Stimulated activated CD4-positive, alpha-beta T cell treated with anti-CD3 and anti-CD28 coated beads, Interleukin-2, amount 100 ng/mL, for 48 hours (primary cell): Measurements from ENCODE around the gene IRF1.

ENCODE experiments used
- DNase-seq, 2 donors: peaks; one replicate each; pipeline ENCODE4 v3.0.0-alpha.2; 2020

IRF1 gene

DNA sequence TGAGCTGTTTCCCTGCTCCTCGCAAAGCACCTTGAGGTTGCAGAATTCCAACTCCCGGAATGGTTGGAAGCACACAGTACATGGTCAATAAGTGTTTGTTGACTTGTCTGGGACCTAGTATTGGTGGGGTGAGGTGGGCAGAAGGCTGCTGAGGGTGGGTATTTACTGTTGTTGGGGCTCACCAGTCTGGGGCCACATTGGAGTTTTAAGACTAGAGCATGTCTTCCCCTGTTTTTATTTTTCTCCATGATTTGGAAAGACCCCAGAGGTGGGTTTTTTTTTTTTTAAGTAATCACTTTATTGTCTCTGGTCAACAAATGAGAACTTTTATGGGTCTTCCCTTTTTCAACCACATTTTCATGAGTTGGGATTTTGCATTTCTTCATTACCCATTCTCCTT lies 55.1 kb downstream of the IRF1 start:
- no peak for DNase-seq

DNA sequence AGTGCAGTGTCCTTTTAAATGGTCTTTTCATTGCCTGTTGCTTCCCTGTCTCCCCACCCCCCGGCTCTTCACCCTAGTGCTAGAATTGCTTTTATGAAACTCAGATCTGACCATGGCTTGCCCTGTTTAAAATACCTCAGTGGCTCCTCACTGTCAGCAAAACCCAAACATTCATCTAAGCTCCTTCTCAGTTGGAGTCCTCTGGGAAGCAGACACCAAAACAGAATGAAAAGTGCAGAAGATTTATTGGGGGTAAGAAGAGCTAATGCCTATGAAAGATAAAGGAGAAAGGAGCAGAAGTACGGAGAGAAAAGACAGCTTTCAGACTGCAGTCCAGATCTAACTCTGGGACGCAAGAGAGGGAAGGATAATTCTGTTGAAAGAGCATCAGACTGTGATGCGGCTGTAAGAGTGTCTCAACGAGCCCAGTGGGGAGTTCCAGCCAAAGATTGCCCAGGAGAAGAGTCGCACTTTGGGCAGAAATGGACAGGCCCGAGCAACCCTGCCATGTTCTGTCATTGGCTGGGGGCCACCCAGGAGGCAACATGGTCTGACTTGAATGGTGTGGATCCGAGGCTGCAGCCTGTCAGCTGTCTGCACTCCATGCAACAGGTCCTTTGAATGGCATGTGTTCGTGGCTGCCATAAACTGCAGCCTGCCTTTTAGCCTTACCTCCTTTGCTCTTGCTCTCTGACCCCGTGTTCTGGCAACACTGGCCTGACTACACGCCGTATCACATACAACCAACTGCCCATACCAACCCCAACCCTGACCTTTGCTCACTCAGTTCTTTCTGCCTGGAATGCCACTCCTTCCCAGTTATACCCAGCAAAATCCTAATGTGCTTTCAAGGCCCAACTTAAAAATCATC lies 55.9 kb downstream of the IRF1 start:
- DNase-seq, result no peak

DNA sequence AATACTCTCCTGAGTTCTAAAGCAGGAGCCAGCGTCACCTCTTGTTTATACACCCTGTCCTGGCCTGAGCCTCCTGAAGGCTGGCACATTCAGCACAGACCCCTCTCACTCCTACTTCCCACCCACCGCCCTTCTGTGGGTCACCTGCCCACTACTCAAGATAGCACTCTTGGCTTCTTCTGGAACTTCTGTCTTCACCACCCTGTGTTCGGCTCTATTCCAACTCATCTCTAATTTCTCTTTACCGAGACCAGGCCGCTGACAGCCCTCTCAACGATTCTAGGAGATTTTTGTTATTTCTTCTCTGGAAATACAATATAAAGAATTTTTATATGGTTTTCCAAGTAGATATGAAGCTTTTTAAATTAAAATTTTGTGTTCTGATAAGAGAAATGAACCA lies 57.4 kb downstream of the IRF1 start:
- no peak for DNase-seq

DNA sequence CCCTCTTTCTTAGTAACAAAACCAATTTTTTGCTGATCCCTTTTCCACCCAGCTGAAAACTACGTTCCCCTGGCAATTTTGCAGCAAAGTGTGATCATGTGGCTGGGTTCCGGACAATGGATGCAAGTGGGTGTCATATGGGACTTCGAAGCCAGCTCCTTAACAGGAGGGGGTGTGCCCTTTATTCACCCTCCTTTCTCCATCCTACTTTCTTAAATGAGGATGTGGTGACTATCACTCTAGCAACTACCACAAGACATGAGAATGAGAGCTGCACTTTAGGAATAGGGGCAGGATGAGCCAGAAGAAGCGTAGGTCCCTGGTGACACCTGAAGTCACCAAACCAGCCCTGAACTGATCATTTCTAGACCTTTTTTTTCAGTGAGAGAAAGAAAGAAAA lies 58.9 kb downstream of the IRF1 start:
- DNase-seq, result no peak
